Caco-2 (cell line): ENCODE data around the gene KCNK7. TPM values are rescaled to one million over a fixed set of nuclear protein-coding genes. Genes with fewer than 3 reads are reported as not detected.

Experiments
- BruUV-seq: library from RNA; stranded (reverse); fragments of 400-500 nt; replicated peaks from 2 replicates; lab custom pipeline; 2021; lab: Mats Ljungman, UMichigan
- CTCF ChIA-PET: fragments of 300-600 bp; sonication (Branson Sonifier 250); formaldehyde crosslinking; loops from one replicate; lab custom pipeline; 2022; ENCODE audit warnings: antibody characterized with exemption; lab: Charles Lee
- POLR2A ChIA-PET: fragments of 300-600 bp; sonication (Branson Sonifier 250); formaldehyde crosslinking; loops from one replicate; lab custom pipeline; 2022; ENCODE audit warnings: antibody characterized with exemption; lab: Charles Lee
- DNase-seq, 2 experiments: peaks; one replicate each; pipeline versions ENCODE4 v3.0.0 to v3.0.0-alpha.2; 2020 to 2022
- H3K27me3 ChIP-seq: replicated peaks from 2 replicates; pipeline ENCODE4 v1.6.0; 2011; ENCODE audit warnings: low read length; ENCODE audit not compliant: control insufficient read depth, insufficient read depth
- H3K36me3 ChIP-seq: 2 replicates; pipeline ENCODE4 v1.5.1; 2011; ENCODE audit warnings: low read length; ENCODE audit not compliant: control insufficient read depth, insufficient read depth
- H3K4me1 ChIP-seq: fragments of 250-450 bp; sonication (Bioruptor Pico); 2 replicates; pipeline ENCODE4 v1.5.1; 2020; ENCODE audit warnings: mild to moderate bottlenecking
- H3K4me3 ChIP-seq: 2 replicates; pipeline ENCODE4 v1.5.1; 2011; ENCODE audit warnings: low read depth, mild to moderate bottlenecking, control low read depth, low read length
- H3K9me3 ChIP-seq: fragments of 250-450 bp; sonication (Bioruptor Pico); 2 replicates; pipeline ENCODE4 v1.5.1; 2020; ENCODE audit warnings: mild to moderate bottlenecking, moderate library complexity
- H3K27ac Mint-ChIP-seq: one replicate; pipeline ENCODE4 v1.8.0; 2022; ENCODE audit warnings: mixed read lengths; ENCODE audit not compliant: unreplicated experiment
- H3K27me3 Mint-ChIP-seq: one replicate; pipeline ENCODE4 v1.8.0; 2022; ENCODE audit warnings: mixed read lengths; ENCODE audit not compliant: insufficient read depth, unreplicated experiment
- H3K36me3 Mint-ChIP-seq: one replicate; pipeline ENCODE4 v1.8.0; 2022; ENCODE audit warnings: mild to moderate bottlenecking, mixed read lengths; ENCODE audit not compliant: insufficient read depth, unreplicated experiment
- H3K4me1 Mint-ChIP-seq: one replicate; pipeline ENCODE4 v1.8.0; 2022; ENCODE audit warnings: low read depth, mixed read lengths; ENCODE audit not compliant: unreplicated experiment
- H3K4me3 Mint-ChIP-seq: one replicate; pipeline ENCODE4 v1.8.0; 2022; ENCODE audit warnings: mild to moderate bottlenecking, moderate library complexity, mixed read lengths; ENCODE audit not compliant: unreplicated experiment
- H3K9me3 Mint-ChIP-seq: one replicate; pipeline ENCODE4 v1.8.0; 2022; ENCODE audit warnings: mixed read lengths; ENCODE audit not compliant: unreplicated experiment
- CTCF ChIP-seq, 2 experiments: fragments of 200-600 bp in 1 of 2; IDR thresholded peaks; 1 replicate in 1 of 2; 2 replicates in 1 of 2; pipeline versions ENCODE4 v1.5.1 to v1.8.0; 2011 to 2022; ENCODE audit warnings: antibody characterized with exemption in 1 of 2, control low read depth in 1 of 2, inconsistent platforms in 1 of 2, low read depth in 1 of 2, low read length in 1 of 2, mild to moderate bottlenecking in 1 of 2, moderate library complexity in 1 of 2; ENCODE audit not compliant: insufficient read depth in 1 of 2, severe bottlenecking in 1 of 2, unreplicated experiment in 1 of 2
- intact Hi-C: fragments of 100-400 bp; cut with micrococcal nuclease; formaldehyde crosslinking; loops from one replicate; pipeline ENCODE4 v1.10.0; 2022; ENCODE audit not compliant: unreplicated experiment
- total RNA-seq: library from RNA; stranded (reverse); gene quantifications from 2 replicates; pipeline ENCODE4 v1.2.3, GENCODE V29; 2022

KCNK7 gene
- total RNA-seq, 1 experiment from 2014 or later: 0.39 TPM

DNA sequence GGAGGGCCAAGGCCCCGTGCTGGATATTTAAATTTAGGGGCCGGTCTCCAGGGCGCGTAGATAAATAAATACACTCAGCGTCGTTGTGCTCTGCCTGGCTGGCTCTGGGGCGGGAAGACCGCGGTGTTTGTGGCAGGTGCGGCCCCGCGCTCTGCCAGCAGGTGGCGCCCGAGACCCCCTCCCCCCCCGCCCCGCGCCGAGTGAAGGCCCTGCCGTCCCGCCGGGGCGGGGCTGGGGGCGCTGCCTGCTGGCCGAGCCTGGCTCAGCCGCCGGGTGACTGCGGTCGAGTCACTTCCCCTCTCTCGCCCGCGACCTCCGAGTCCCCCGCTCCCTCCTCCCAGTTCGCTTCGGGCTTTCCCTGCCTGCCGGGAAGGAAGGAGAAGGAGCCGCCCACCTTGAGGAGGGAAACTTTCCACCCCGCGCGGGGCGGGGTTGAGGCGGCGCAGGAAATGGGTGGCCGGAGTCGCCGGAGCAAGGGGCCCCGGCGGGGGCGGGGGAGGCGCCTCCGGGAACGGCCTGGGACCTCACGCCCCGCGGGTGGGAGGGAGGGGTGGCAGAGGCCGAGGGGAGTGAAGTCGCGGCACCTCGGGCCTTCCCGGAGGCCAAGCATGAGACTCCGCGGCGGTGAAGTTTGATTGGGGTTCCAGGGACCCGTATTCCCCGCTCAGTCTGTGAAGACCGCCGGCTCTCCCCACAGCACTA is 21.3 kb downstream of the KCNK7 start:
- TF ChIP-seq CTCF (IDR thresholded peaks at IDR 0.05; ENCODE audit: insufficient read depth in 1 of 2, low read depth in 1 of 2, low read length in 1 of 2, severe bottlenecking in 1 of 2, unreplicated experiment in 1 of 2): peak; percentile 79 to 93
- intact Hi-C loops: loop anchor here (1.0 to 2.0 kb wide), 2 partner anchors 19 to 33 kb away; no protein-coding TSS in a partner anchor

GRCh38 chr11:65573391-65574079 is 22.1 kb downstream of the KCNK7 start:
- H3K4me1 ChIP-seq: peaks cover 43% of the 10 kb centered on the region
- H3K27me3 Mint-ChIP-seq: no peaks in the 10 kb centered on the region

More for the DNA sequence above, 21.3 kb downstream of the KCNK7 start:
- peaks cover 11% of the 10 kb centered on the region for H3K4me1 Mint-ChIP-seq
- ChIA-PET POLR2A (no interaction called here), CTCF (interaction anchor here (1.1 to 2.1 kb wide), 2 partner anchors 13 to 20 kb away, joined by 3 to 11 read pairs; no protein-coding TSS in a partner anchor)
- peak overlapping the region; percentile 98 for H3K4me3 Mint-ChIP-seq
- Histone ChIP-seq H3K9me3 (no peaks in the 10 kb centered on the region), H3K27me3 (no peaks in the 10 kb centered on the region), H3K4me1 (peaks cover 38% of the 10 kb centered on the region), H3K4me3 (peak overlapping the region; percentile 56), H3K36me3 (no peaks in the 10 kb centered on the region; the same call in none of the 2 replicates)
- DNase-seq: peak; percentile 94
- H3K36me3 Mint-ChIP-seq: peaks cover 60% of the 10 kb centered on the region
- no peaks in the 10 kb centered on the region for H3K9me3 Mint-ChIP-seq
- no peaks in the 10 kb centered on the region for H3K27me3 Mint-ChIP-seq
- peak overlapping the region; percentile 72 for H3K27ac Mint-ChIP-seq
- BruUV-seq: no TSS peak

More at GRCh38 chr11:65573391-65574079, 22.1 kb downstream of the KCNK7 start:
- Mint-ChIP-seq H3K27ac (peak overlapping the region; percentile 72), H3K9me3 (no peaks in the 10 kb centered on the region), H3K36me3 (peaks cover 64% of the 10 kb centered on the region), H3K4me3 (peak overlapping the region; percentile 98), H3K4me1 (peaks cover 19% of the 10 kb centered on the region)
- H3K4me3 ChIP-seq: peak overlapping the region; percentile 66
- TSS peak; percentile 9 for BruUV-seq
- ChIA-PET CTCF (interaction anchor here (0.6 to 3.5 kb wide), 8 partner anchors 12 to 317 kb away, joined by 3 to 23 read pairs (median 5); partner anchors contain the start of gene CCDC85B), POLR2A (interaction anchor here (0.8 kb wide), 1 partner anchor 14 kb away, joined by 3 read pairs; no protein-coding TSS in a partner anchor)
- H3K36me3 ChIP-seq: no peaks in the 10 kb centered on the region; the same call in none of the 2 replicates
- DNase-seq: no peak
- no peaks in the 10 kb centered on the region for H3K27me3 ChIP-seq
- no peak for TF ChIP-seq CTCF (IDR thresholded peaks at IDR 0.05; ENCODE audit: insufficient read depth in 1 of 2, low read depth in 1 of 2, low read length in 1 of 2, severe bottlenecking in 1 of 2, unreplicated experiment in 1 of 2)
- intact Hi-C loops: loop anchor here (1.0 to 2.0 kb wide), 2 partner anchors 19 to 34 kb away; no protein-coding TSS in a partner anchor
- H3K9me3 ChIP-seq: no peaks in the 10 kb centered on the region
